Measurements from ENCODE around the gene CEP55.

Gene CEP55

GRCh38 chr10:93469454-93469853 lies 27.0 kb upstream of the CEP55 start:
- DNase-seq (ENCODE audit: low spot score) = no peak

- DNase-seq (ENCODE audit: low spot score) = no peak
Observed at GRCh38 chr10:93471110-93471651, 25.2 kb upstream of the CEP55 start.

- DNase-seq (ENCODE audit: low spot score) = no peak
Observed at GRCh38 chr10:93473161-93473560, 23.3 kb upstream of the CEP55 start.

- no peak for DNase-seq (ENCODE audit: low spot score)
Observed at GRCh38 chr10:93473804-93474472, 22.5 kb upstream of the CEP55 start.

- DNase-seq (ENCODE audit: low spot score) = no peak
Observed at GRCh38 chr10:93475227-93475626, 21.2 kb upstream of the CEP55 start.

- DNase-seq (ENCODE audit: low spot score) = no peak
Observed at GRCh38 chr10:93475871-93476270, 20.5 kb upstream of the CEP55 start.

GRCh38 chr10:93476756-93477155 lies 19.7 kb upstream of the CEP55 start:
- no peak for DNase-seq (ENCODE audit: low spot score)

- no peak for DNase-seq (ENCODE audit: low spot score)
Observed at GRCh38 chr10:93478873-93479272, 17.5 kb upstream of the CEP55 start.

GRCh38 chr10:93481637-93482144 lies 14.7 kb upstream of the CEP55 start:
- no peak for DNase-seq (ENCODE audit: low spot score)

- DNase-seq (ENCODE audit: low spot score) = peak; percentile 68
Observed at GRCh38 chr10:93482145-93482834, 14.1 kb upstream of the CEP55 start, which contains the start of gene MYOF. Gene MYOF (minus strand): TSS chr10:93482334. CDS start chr10:93482194, 140 bp downstream.

GRCh38 chr10:93485690-93486089 lies 10.7 kb upstream of the CEP55 start:
- DNase-seq (ENCODE audit: low spot score) = no peak

GRCh38 chr10:93488956-93489528 lies 7.4 kb upstream of the CEP55 start:
- no peak for DNase-seq (ENCODE audit: low spot score)

GRCh38 chr10:93491602-93492121 lies 4.8 kb upstream of the CEP55 start:
- DNase-seq (ENCODE audit: low spot score) = no peak

GRCh38 chr10:93493162-93493561 lies 3.2 kb upstream of the CEP55 start:
- DNase-seq (ENCODE audit: low spot score) = no peak

- no peak for DNase-seq (ENCODE audit: low spot score)
Observed at GRCh38 chr10:93494494-93494893, 1.9 kb upstream of the CEP55 start.

- DNase-seq (ENCODE audit: low spot score) = peak; percentile 35
Observed at GRCh38 chr10:93495654-93496321, 624 bp upstream of the CEP55 start.

- no peak for DNase-seq (ENCODE audit: low spot score)
Observed at GRCh38 chr10:93498166-93498565, 1.8 kb downstream of the CEP55 start.

GRCh38 chr10:93501650-93502049 lies 5.2 kb downstream of the CEP55 start:
- no peak for DNase-seq (ENCODE audit: low spot score)

- DNase-seq (ENCODE audit: low spot score) = no peak
Observed at GRCh38 chr10:93503075-93503474, 6.7 kb downstream of the CEP55 start.

GRCh38 chr10:93505075-93505474 lies 8.7 kb downstream of the CEP55 start:
- DNase-seq (ENCODE audit: low spot score) = no peak

- no peak for DNase-seq (ENCODE audit: low spot score)
Observed at GRCh38 chr10:93509816-93510215, 13.4 kb downstream of the CEP55 start.

- no peak for DNase-seq (ENCODE audit: low spot score)
Observed at GRCh38 chr10:93512565-93512964, 16.2 kb downstream of the CEP55 start.
